Stimulated activated CD4-positive, alpha-beta T cell treated with anti-CD3 and anti-CD28 coated beads, Interleukin-4, amount 100 ng/mL, for 4 hours (primary cell): ENCODE results near the gene KRTAP9-1.
"Not testable (repeated sequence)": the region's sequence is repeated elsewhere in the genome, so short reads cannot be mapped to it uniquely, and the experiment has no call there.

Source experiments
- DNase-seq, 2 experiments: peaks; one replicate each; pipeline ENCODE4 v3.0.0-alpha.2; 2020

KRTAP9-1 gene

DNA sequence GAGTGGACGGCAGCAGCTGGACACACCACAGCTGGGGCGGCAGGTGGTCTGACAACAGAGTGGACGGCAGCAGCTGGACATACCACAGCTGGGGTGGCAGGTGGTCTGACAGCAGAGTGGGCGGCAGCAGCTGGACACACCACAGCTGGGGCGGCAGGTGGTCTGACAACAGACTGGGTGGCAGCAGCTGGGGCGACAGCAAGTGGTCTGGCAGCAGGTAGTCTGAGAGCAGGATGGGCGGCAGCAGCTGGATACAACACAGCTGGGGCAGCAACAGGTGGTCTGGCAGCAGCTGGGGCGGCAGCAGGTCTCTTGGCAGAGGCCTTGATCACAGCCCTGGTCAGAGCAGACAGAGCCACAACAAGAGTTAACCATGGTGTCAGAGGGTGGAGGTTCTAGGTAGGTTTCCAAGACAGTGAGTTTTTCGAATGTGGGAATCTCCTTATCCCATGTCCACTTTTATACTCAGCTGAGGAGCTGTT, 5.2 kb upstream of the KRTAP9-1 start, which contains the start of gene KRTAP4-1:
KRTAP4-1 (minus strand) TSS at position 432 of the 482 bp plus-strand sequence; CDS start at position 375, 57 bp downstream.
- no peak for DNase-seq

- DNase-seq = no peak
Observed at GRCh38 chr17:41185001-41185400, 4.7 kb upstream of the KRTAP9-1 start.

GRCh38 chr17:41186872-41187271, 2.8 kb upstream of the KRTAP9-1 start:
- DNase-seq = no peak

DNA sequence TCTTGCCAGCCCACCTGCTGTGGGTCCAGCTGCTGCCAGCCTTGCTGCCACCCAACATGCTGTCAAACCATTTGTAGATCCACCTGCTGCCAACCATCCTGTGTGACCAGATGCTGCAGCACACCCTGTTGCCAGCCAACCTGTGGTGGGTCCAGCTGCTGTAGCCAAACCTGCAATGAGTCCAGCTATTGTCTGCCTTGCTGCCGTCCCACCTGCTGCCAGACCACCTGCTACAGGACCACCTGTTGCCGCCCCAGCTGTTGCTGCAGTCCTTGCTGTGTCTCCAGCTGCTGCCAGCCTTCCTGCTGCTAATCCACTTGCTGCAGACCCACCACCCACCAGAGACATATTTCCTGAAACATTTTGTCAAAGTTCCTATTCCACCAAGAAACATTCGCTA, 641 bp downstream of the KRTAP9-1 start:
- DNase-seq = no peak

- no peak for DNase-seq
Observed at GRCh38 chr17:41196068-41196467, 6.4 kb downstream of the KRTAP9-1 start.

GRCh38 chr17:41199421-41200078, 9.9 kb downstream of the KRTAP9-1 start:
- no peak for DNase-seq

GRCh38 chr17:41211845-41212466, 22.3 kb downstream of the KRTAP9-1 start:
- DNase-seq = no peak

DNA sequence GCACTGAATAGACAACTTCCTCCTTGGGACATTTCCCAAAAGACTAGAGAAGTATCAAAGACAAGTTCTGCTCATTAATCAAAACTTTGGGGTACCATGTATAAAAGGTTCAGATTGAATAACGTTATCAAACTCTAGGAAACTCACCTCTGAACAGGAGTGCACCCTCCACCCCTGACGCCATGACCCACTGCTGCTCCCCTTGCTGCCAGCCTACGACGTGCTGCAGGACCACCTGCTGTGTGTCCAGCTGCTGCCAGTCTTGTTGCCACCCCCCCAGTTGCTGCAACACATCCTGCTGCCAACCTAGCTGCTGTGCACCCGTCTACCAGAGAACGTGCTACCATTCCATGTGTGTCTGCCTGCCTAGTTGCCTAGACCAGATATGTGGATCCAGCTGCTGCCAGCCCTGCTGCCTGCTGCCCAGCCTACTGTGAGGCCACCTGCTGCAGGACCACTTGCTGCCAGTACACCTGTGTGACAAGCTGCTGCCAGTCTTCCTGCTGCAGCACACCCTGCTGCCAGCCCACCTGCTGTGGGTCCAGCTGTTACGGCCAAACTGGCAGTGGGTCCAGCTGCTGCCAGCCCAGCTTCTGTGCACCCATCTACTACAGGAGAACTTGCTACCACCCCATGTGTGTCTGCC, 23.0 kb downstream of the KRTAP9-1 start:
- no peak for DNase-seq

DNA sequence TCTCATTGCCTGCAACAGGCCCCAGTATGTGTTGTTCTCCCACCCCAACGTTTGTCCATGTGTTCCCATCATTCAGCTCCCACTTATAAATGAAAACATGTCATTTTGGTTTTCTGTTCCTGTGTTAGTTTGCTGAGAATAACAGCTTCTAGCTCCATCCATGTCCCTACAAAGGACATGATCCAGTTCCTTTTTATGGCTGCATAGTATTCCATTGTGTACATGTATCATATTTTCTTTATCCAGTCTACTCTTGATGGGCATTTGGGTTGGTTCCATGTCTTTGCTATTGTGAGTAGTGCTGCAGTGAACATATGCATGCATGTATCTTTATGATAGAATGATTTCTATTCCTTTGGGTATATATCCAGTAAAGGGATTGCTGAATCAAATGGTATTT, 26.0 kb downstream of the KRTAP9-1 start:
- no peak for DNase-seq

GRCh38 chr17:41223821-41224220, 34.1 kb downstream of the KRTAP9-1 start:
- DNase-seq = no peak

DNA sequence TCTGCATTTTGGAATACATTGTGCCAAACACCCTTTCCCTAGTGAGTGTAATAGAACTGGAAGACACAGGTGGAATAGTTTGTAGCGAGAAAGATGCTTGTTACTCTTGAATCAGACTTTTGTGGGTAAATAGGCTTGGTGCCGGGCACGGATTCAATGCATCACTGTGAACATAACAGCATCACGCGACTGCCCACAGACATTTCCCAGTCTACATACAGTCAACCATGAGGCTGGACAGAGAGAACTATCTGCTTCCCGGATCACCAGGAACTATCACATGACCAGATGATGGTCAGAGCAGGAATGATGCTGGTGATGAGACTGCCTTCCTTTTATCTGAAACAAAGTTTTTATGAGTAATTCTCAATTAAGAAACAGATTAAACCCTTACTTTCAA, 36.4 kb downstream of the KRTAP9-1 start:
- DNase-seq = no peak

DNA sequence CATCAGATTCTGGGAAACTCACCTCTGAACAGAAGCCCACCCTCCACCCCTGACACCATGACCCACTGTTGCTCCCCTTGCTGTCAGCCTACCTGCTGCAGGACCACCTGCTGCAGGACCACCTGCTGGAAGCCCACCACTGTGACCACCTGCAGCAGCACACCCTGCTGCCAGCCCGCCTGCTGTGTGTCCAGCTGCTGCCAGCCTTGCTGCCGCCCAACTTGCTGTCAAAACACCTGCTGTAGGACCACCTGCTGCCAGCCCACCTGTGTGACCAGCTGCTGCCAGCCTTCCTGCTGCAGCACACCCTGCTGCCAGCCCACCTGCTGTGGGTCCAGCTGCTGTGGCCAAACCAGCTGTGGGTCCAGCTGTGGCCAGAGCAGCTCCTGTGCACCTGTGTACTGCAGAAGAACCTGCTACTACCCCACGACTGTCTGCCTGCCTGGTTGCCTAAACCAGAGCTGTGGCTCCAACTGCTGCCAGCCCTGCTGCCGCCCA, 37.0 kb downstream of the KRTAP9-1 start, which contains the start of gene KRTAP9-2:
KRTAP9-2 (plus strand) TSS at position 51 of the 498 bp plus-strand sequence; CDS start at position 58, 7 bp downstream.
- not testable (repeated sequence) for DNase-seq

DNA sequence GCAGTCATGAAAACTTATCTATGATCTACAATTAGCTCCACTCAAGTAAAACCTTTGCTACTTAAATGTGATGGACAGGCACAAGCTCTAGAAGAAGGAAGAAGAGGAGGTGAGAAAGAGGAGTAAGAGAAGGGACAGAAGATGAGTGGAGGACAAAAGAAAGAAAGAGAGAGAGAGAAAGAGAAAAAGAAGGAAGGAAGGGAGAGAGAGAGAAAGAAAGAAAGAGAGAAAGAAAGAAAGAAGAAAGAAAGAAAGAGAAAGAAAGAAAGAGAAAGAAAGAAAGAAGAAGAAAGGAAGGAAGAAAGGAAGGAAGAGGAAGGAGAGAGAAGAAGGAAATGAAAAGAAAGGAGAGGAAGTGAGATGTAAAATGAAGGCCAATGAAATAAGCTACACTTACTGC, 40.4 kb downstream of the KRTAP9-1 start:
- DNase-seq = no peak

DNA sequence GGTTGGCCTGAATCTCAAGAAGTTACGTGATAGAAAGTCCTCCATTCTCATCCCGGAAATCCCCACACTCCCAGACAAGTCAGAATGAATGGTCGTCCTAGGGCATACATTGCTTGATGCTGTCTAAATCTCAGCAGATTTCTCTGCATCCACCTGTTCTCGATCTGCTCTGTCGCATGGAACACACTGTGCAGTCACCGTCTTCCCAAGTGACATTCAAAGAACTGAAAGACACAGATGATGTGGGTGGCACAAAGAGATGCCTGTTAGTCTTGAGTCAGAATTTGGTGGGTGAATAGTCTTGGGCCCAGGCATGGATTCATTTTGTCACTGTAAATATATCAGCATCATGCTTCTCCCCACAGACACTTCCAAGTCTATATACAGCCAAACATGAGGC, 42.0 kb downstream of the KRTAP9-1 start:
- no peak for DNase-seq

GRCh38 chr17:41232399-41233105, 42.9 kb downstream of the KRTAP9-1 start, which contains the start of gene KRTAP9-3:
Gene KRTAP9-3, plus strand, starts transcription at chr17:41232449. Its CDS starts 53 bp downstream, at chr17:41232502.
- not testable (repeated sequence) for DNase-seq

GRCh38 chr17:41237116-41237515, 47.4 kb downstream of the KRTAP9-1 start:
- not testable (repeated sequence) for DNase-seq

- not testable (repeated sequence) for DNase-seq
Observed at GRCh38 chr17:41237949-41238437, 48.3 kb downstream of the KRTAP9-1 start, which contains the start of gene KRTAP9-8. Gene KRTAP9-8, plus strand, starts transcription at chr17:41237999. Its CDS starts 53 bp downstream, at chr17:41238052.
